ENCODE measurements around the gene OTULINL. TPM values are rescaled to one million over a fixed set of nuclear protein-coding genes. Genes with fewer than 3 reads are reported as not detected.

Gene OTULINL
- total and polyA plus RNA-seq, 2 of the 8 experiments (the other 6 are each of a cell fraction or from before 2014, with no cell fraction given): 3.1 to 8.3 TPM

GRCh38 chr5:14581891-14582796 lies 552 bp downstream of the OTULINL start (continued):
- TF ChIP-seq TBP (IDR thresholded peaks at IDR 0.05; ENCODE audit: low read depth, low read length) (peak; percentile 10; the same call in 1 of the 2 replicates), SIX5 (IDR thresholded peaks at IDR 0.05; ENCODE audit: low read depth, low read length) (no peak), CHD1 (IDR thresholded peaks at IDR 0.05; ENCODE audit: low read depth, low read length) (no peak), BCL11A (IDR thresholded peaks at IDR 0.05; ENCODE audit: low read depth in 2 of 2, low read length in 2 of 2) (no peak), CHD2 (IDR thresholded peaks at IDR 0.05; ENCODE audit: low read length) (no peak), SP4 (IDR thresholded peaks at IDR 0.05; ENCODE audit: low read length) (no peak), SP1 (IDR thresholded peaks at IDR 0.05; ENCODE audit: low read depth, low read length) (no peak), KDM5A (IDR thresholded peaks at IDR 0.05; ENCODE audit: low read length) (no peak), SIRT6 (IDR thresholded peaks at IDR 0.05; ENCODE audit: low read length) (no peak), RAD21 (IDR thresholded peaks at IDR 0.05 in 1 of 2, conservative IDR thresholded peaks at IDR 0.05 in 1 of 2; ENCODE audit: low read depth in 2 of 2, low read length in 2 of 2) (peak in 1 of 2 experiments; percentile 8; a peak in 1 of 4 replicates), JUN (IDR thresholded peaks at IDR 0.05; ENCODE audit: low read depth, low read length) (no peak), MAFK (IDR thresholded peaks at IDR 0.05; ENCODE audit: low read depth, low read length) (no peak), RFX5 (IDR thresholded peaks at IDR 0.05; ENCODE audit: borderline replicate concordance, low read depth, low read length) (no peak), BRCA1 (IDR thresholded peaks at IDR 0.05; ENCODE audit: low read depth, low read length) (no peak), TEAD4 (IDR thresholded peaks at IDR 0.05; ENCODE audit: low read depth, low read length) (no peak), TAF1 (IDR thresholded peaks at IDR 0.05; ENCODE audit: low read depth, low read length) (peak; percentile 62; the same call in 1 of the 2 replicates), TCF12 (IDR thresholded peaks at IDR 0.05; ENCODE audit: low read depth, low read length) (no peak), POU5F1 (IDR thresholded peaks at IDR 0.05; ENCODE audit: low read depth, low read length) (no peak), SRF (IDR thresholded peaks at IDR 0.05; ENCODE audit: low read depth, low read length) (no peak), GTF2F1 (IDR thresholded peaks at IDR 0.05; ENCODE audit: borderline replicate concordance, low read depth, low read length) (no peak)
- TF ChIP-seq, protein P1, sequence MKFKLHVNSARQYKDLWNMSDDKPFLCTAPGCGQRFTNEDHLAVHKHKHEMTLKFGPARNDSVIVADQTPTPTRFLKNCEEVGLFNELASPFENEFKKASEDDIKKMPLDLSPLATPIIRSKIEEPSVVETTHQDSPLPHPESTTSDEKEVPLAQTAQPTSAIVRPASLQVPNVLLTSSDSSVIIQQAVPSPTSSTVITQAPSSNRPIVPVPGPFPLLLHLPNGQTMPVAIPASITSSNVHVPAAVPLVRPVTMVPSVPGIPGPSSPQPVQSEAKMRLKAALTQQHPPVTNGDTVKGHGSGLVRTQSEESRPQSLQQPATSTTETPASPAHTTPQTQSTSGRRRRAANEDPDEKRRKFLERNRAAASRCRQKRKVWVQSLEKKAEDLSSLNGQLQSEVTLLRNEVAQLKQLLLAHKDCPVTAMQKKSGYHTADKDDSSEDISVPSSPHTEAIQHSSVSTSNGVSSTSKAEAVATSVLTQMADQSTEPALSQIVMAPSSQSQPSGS (IDR thresholded peaks at IDR 0.05; ENCODE audit: low read length): no peak
- TF ChIP-seq, protein P2, sequence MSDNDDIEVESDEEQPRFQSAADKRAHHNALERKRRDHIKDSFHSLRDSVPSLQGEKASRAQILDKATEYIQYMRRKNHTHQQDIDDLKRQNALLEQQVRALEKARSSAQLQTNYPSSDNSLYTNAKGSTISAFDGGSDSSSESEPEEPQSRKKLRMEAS (IDR thresholded peaks at IDR 0.05): peak; percentile 61
- TF ChIP-seq, protein P3, sequence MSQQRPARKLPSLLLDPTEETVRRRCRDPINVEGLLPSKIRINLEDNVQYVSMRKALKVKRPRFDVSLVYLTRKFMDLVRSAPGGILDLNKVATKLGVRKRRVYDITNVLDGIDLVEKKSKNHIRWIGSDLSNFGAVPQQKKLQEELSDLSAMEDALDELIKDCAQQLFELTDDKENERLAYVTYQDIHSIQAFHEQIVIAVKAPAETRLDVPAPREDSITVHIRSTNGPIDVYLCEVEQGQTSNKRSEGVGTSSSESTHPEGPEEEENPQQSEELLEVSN (IDR thresholded peaks at IDR 0.05): no peak; the same call in 1 of the 2 replicates

All from H1 (cell line).